UCSD-AML1 (cell line): ENCODE results near the gene NTRK3.
A peak's percentile ranks its signal among the peaks of the same experiment; 100 is the strongest.

Experiments used
- DNase-seq: peaks from one replicate; lab custom pipeline; 2025; ENCODE audit not compliant: unreplicated experiment; lab: John Stamatoyannopoulos, UW

The NTRK3 gene

GRCh38 chr15:88187195-88187594 lies 69.3 kb downstream of the NTRK3 start:
- no peak for DNase-seq

DNA sequence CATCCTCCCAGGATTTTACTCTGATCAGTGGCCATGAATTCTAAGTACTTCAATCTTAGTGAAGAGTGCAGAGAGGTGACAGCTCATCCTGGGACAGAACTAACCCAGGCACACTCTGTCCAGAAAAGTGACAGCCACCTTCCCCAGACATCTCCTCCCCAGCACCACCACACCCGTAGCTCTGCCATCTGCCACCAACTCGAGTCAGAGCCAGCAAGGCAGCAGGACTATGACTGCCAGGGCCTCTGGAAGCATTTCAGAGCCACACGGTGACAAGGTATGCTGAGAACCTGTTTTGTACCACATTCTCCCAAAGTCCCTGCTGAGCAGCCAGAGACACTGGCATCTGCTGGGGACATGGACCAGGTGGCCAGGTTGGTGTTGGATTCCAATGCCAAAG lies 71.0 kb downstream of the NTRK3 start:
- no peak for DNase-seq

DNA sequence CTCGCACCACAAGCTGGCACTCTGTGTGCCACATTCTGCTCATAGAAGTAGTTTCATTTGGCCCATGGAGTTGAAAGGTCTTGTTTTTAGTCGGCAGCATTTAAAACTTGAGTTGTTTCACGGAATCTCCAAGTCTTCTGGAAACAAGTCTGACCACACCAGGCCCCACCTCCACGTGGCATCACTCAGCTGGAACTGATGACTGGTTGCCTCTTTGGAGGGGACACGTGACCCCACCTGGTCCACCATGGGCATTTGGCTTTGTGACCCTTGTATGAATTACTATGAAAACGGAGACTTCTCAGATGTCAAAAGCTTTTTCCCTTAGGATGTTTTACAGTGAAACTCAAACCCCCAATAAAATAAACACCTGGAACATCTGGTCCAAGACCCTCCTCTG lies 74.9 kb downstream of the NTRK3 start:
- DNase-seq, result no peak

- DNase-seq, result no peak
These were observed 77.0 kb downstream of the NTRK3 start for GRCh38 chr15:88179562-88179961.

DNA sequence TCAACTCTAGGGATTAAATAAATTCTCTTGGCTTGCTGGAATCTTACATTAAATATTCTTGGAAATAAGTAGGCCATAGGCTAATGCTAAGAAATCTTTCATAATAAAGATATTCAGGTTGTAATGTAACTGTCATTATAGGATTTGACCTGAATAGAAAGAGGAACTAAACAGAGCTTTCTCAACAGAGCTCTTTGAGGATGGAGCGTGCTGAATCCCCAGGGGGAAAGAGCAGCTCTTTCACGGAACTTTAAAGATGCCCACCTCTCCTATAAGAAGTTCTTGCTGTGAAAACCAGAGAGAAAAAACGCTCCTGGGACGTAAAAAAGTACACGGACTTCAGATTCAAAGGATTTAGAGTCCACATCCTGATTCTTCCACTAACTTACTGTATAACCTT lies 77.9 kb downstream of the NTRK3 start:
- DNase-seq, result no peak

- DNase-seq, result no peak
These were observed 79.1 kb downstream of the NTRK3 start for GRCh38 chr15:88177451-88177850.

- DNase-seq, result no peak
These were observed 82.0 kb downstream of the NTRK3 start for GRCh38 chr15:88174571-88174970.

GRCh38 chr15:88166082-88166993 lies 90.2 kb downstream of the NTRK3 start:
- peak; percentile 16 for DNase-seq

- DNase-seq, result no peak
These were observed 94.9 kb downstream of the NTRK3 start for GRCh38 chr15:88161636-88162035.

DNA sequence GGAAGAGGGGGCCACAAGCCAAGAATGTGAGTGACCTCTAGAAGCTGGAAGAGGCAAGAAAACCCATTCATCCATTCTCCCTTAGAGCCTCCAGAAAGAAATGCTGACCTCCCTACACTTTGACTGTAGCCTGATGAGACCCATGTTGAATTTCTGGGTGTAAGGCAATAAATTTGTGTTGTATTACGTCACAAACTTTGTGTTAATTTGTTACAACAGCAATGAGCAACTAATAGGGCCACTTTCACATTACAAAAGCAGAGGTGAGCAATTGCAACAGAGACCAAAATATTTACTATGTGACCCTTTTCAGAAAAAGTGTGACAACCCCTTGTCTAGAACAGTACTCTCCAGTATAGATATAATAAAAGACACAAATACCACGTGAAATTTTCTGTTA lies 101.2 kb downstream of the NTRK3 start:
- DNase-seq, result no peak

- no peak for DNase-seq
These were observed 103.9 kb downstream of the NTRK3 start for GRCh38 chr15:88152672-88153071.

- no peak for DNase-seq
These were observed 108.8 kb downstream of the NTRK3 start for GRCh38 chr15:88147760-88148159.

GRCh38 chr15:88144921-88145653 lies 111.5 kb downstream of the NTRK3 start:
- DNase-seq, result no peak

GRCh38 chr15:88142121-88142520 lies 114.4 kb downstream of the NTRK3 start:
- DNase-seq, result no peak

GRCh38 chr15:88141269-88141889 lies 115.2 kb downstream of the NTRK3 start:
- no peak for DNase-seq

- no peak for DNase-seq
These were observed 116.1 kb downstream of the NTRK3 start for GRCh38 chr15:88140398-88140797.

- DNase-seq, result no peak
These were observed 116.6 kb downstream of the NTRK3 start for GRCh38 chr15:88139936-88140335.

- no peak for DNase-seq
These were observed 122.7 kb downstream of the NTRK3 start for GRCh38 chr15:88133795-88134194.

- no peak for DNase-seq
These were observed 124.0 kb downstream of the NTRK3 start for GRCh38 chr15:88132499-88132898.

DNA sequence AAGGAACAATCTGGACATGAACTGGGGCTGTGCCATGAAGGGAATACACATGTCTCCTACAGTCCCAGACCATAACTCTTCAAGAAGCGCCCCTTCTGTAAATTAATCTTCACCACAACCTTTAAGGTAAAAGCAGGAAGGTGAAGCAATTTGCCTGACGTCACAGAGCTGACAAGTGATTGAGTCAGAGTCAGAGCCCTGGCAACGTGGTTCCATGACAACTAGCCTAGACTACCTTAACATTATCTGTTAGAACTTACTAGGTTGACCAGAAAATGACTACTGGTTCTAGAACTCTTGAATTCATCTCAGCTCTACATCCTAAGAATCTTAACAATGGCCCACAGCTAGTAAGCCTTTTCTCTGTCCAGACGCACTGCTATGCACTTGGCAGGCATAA lies 124.6 kb downstream of the NTRK3 start:
- no peak for DNase-seq

GRCh38 chr15:88127432-88127790 lies 129.1 kb downstream of the NTRK3 start:
- no peak for DNase-seq
